NCI-H2196 treated with DMSO at 0.1 percent for 48 hours (cell line): Measurements from ENCODE around the gene SDCBP2.
"Not testable (repeated sequence)": the region's sequence is repeated elsewhere in the genome, so short reads cannot be mapped to it uniquely, and the experiment has no call there.

Experiments used
- DNase-seq: peaks from one replicate; lab custom pipeline; 2025; ENCODE audit not compliant: unreplicated experiment; lab: John Stamatoyannopoulos, UW

Gene SDCBP2

DNA sequence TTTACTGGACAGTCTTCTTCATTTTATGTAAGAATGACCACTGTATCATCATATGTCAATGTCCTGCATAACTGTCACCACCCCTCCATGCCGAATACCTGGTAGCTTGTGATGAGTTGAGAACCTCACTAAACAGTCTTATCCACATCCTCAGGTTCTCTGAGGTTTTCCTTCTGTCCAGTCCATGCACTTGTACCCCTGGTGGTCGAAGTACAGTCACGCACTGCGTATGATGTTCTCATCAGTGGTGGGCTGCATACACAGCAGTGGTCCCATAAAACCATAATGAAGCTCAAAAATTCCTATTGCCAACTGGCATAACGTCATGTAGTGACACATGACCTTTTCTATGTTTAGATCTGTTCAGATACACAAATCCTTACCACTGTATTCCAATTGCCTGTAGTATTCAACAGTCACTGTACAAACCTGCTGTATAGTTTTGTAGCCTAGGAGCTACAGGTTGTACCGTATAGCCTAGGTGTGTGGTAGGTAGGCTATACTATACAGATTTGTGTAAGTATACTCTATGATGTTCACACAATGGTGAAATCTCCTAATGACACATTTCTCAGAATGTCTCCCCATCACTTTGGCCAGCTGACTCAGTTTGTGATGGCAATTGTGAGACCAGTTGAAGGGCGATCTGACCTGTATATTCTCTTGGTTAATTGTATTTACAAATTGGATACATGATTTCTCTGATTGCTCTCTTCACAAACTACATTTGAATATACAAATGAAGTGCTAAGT lies 31.3 kb upstream of the SDCBP2 start:
- DNase-seq = no peak

DNA sequence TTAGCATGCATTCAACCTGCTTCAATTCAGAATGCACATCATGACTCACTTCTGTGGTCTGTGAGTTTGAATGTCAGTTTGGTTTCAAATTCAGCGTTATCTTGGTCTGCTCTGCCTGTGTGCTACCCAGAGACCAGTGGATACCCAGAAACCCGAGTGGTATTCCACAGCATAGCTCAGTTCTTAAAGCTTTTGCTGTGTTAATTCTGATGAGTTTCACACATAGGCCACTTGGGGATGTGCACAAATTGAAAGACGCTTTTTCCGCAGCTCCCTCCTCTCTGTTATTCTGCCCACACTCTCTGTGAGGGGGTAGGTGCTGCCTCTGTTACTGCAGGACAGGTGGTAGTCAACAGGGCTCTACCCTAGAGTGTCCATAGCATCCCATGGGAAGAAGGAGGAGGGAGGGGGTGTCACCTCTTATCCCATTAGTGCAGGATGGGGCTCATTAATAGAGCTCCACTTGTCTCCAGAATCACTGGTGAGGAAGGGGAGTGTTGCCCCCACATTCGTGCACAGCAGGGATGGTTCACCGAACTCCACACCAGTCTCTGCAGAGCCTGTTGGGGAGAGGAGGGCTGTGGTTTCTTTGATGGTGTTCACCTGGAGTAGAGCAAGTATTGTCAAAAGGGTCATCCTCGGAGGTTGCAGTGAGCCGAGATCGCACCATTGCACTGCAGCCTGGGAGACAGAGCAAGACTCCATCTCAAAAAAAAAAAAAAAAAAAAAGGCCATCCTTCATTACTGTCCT lies 29.2 kb upstream of the SDCBP2 start:
- no peak for DNase-seq

DNA sequence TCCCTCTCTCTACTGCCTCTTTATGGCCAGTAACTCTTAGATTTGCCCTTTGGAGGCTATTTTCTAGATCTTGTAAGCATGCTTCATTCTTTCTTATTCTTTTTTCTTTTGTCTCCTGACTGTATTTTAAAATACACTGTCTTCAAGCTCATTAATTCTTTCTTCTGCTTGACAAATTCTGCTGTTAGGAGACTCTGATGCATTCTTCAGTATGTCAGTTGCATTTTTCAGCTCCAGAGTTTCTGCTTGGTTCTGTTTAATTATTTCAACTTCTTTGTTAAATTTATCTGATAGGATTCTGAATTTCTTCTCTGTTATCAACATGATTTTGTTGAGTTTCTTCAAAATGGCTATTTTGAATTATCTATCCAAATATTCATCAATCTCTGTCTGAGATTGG lies 25.0 kb upstream of the SDCBP2 start:
- DNase-seq = no peak

DNA sequence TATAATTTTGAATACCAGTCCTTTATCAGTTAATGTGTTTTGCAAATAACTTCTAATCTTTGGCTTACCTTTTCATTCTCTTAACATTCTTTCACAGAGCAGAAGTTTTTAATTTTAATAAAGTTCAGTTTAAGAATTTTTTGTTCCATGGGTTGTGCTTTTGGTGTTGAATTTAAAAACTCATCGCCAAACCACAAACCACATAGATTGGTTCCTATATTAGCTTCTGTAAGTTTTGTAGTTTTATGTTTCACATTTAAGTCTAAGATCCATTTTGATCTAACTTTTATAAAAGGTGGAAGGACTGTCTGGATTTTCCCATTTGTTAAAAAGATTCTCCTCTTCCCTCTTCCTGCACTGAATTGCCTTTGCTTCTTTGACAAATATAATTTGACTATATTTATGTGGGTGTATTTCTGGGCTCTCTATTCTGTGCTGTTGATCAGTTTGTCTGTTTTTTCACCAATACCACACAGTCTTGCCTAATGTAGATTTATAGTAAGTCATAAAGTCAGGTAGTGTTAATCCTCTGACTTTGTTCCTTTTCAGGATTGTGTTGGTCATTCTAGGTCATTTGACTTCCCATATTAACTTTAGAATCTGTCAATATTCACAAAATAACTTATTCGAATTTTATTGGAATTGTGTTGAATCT lies 17.5 kb upstream of the SDCBP2 start:
- no peak for DNase-seq

DNA sequence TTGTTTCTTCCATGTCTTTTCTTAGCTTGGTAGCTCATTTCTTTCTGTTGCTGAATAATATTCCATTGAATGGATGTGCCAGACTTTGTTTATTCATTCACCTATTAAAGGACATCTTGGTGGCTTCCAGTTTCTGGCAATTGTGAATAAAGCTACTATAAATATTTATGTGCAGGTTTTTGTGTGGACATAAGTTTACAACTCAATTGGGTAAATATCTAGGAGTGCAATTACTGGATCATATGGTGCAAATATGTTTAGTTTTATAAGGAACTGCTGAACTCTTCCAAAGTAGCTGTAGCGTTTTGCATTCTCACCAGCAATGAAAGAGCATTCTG lies 16.8 kb upstream of the SDCBP2 start:
- DNase-seq = no peak

DNA sequence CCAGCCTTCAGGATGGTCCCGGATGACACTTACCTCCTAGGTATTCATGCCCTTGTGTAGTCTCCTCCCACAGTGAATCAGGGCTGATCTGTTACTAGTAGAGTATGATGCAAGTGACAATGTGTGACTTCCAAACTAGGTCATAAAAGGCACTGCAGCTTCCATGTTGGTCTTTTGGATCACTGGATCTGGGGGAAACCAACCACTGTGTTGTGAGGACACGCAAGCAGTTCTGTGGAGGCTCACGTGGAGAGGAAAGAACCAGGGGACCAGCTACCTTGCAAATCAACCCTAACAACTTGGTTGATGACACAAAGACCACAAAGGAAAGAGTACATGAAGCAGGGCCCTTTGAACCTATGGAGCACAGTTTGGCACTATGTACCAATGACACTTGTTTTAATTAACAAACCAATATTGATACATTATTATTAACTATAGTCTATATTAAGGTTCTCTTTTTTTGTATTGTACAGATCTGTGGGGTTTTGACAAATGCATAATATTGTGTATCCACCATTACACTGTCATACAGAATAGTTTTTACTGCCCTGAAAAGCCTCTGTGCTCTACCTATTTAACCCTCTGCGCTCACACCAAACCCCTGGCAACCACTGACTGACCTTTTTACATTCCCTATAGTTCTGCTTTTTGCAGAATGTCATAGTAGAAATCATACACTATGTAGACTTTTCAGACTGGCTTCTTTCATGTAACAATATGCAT lies 16.3 kb upstream of the SDCBP2 start:
- DNase-seq = no peak

DNA sequence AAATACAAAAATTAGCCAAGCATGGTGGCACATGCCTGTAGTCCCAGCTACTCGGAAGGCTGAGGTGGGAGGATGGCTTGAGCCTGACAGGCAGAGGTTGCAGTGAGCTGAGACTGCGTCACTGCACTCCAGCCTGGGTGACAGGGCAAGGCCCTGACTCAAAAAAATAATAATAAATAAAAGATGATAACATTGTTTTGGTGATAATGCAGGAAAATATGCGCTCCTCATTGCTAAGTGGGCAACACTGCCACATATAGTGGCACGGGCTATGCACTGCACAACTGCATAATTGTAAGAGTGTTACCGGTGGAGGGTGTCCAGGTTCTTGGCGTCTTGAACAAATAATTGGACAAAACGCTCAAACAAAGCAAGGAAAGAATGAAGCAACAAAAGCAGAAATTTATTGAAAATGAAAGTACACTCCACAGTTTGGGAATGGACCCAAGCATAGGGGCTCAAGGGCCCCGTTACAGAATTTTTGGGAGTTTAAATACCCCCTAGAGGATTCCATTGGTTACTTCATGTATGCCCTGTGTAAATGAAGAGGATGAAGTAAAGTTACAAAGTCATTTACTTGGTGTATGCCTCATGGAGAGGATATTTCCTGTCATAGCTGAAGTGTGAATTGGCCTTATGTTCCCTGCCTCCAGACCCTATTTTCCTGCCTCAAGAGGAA lies 14.6 kb upstream of the SDCBP2 start:
- DNase-seq = not testable (repeated sequence)

DNA sequence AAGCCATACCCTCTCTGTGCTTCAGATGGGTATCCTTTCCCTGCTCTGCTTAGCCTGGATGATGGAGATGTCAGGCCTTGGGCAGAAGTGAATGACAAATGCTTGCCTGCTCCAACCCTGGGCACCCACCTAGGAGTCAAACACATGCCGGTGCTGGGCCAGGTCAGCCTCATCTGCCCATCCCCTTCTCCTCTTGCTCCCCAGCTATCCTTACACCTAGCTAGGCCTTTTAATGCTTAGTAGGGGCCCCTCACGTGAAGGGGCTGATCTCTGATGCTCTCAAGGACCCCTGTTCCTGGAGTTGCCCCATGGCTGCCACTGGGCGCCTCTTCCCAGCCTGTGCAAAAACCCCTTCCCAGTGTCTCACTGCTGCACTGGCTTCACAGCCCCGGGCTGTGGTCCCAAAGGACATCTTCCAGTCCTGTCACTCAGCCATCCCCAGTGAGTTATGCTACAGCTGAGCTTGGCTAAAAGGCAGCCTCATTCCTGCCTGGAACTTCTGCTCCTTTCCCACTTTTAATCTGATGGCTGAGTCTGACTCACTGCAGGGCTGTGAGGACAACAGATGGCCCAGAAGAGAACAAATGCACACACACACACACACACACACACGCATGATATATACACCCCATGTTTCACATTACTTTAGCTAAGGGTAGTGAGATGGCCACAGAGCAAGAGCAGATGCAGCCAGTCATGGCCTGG lies 12.8 kb upstream of the SDCBP2 start:
- no peak for DNase-seq

DNA sequence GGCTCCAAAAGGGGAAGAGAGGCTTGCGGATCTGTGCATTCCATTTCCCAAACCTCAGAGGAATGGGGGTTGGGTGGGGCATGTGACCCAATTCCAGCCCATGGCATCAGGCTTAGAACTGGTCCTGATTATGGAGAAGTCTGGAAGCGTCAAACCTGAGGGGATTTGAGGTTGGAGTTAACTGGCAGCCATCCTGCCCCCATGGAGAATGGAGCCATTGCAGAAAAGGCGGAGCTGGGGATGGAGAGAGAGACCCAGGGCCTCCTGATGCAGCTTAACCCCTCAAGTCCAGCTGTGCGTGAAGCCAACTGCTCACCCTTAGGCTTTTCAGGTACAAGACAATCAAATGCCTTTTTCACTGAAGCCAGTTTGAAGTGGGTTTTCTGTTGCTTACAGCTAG lies 9.9 kb upstream of the SDCBP2 start:
- DNase-seq = no peak

DNA sequence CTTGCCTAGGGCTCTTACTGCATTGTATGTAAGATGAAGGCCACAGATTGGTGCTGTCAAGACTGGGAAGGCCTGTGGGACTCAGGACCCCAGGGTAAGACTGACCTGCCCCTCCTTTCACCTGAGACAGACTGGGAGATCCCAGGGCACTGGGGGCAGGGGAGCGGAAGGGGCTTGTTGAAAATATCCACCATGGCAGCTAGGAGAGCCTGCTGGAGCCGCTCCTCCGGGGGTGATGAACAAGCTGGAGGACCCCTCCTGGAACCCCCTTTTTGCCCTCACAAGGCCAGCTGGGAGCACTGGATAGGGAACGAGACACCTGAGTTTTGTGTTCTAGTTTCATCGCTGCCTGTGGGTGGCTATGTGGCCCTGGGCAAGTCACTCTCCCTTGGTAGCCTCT lies 9.2 kb upstream of the SDCBP2 start:
- DNase-seq = no peak

DNA sequence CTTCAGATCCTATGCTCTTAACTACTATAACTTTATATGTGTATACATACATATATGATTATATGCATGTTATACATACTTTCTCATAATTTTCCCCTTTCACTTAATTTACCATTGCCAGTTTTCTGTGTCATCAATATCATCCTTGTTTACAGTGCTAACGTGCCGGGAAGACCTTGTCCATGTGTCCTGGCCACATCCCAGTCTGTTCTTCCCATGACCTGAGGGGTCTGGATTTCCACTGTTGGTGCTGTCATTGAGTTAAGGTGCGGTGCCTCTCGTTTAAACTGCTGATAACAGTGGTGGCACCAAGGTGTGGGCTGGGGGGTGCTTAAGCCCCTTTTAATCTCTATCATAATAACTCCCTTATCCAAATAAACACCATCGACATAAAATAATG lies 8.5 kb upstream of the SDCBP2 start:
- DNase-seq = no peak

DNA sequence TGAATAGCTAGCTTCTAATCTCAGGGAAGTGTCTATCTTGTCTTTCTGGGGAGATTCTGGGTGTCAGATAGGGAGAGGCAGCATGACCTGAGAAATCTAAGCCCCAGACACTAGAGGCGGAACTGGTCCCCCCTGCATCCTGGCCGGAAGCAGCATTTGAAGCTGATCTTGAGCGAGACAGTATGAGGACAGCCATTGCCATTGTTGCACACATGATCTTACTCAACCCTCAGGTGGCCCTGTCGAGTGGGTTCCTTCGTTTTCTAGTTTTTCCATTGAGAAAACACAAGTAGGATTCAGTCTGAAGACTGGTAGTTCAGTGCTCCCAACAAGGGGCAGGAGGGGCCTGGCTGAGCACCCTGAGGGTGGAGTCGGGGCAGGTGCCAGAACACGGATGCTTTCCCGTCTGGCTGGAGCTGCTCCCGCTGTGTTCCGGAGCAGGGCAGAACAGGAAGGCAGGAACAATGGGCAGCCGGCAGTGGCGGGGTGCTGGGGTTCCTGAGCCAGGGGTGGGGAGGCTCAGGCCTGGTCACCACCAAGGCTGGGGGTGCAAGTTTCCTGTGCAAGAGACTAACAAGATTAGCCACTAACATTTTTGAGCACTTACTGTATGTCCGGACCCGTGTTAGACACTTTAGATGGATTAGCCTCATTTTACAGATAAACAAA lies 7.9 kb upstream of the SDCBP2 start:
- DNase-seq = no peak

DNA sequence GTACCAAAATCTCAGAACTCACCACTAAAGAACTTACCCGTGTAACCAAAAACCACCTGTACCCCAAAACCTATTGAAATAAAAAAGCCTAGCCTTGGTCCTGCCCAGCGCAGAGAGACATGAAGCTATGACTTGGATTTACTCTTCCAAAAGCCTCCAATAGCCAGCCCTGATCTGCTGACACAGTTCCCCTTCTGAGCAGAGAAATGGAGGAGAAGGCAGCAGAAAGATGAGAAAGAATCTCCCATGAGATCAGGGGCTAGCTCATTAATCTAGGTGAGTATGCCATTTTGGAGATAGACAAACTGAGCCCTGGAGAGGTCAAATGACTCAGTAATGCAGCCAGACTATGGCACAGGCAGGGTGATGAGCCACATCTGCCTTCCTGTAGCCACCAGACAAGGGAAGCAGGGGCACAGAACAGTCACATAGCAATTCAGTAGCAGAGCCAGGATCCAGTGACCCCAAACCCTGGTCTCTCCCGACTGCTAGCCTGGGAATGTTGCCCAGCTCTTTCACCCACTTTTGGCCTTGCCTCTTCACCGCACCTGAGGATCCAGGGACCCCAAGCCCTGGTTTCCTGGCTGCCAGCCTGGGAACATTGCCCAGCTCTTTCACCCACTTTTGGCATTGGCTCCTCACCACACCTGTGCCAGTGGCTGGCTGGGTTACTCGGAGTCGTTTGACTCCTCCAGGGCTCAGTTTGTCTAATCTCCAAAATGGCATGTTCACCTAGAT lies 7.2 kb upstream of the SDCBP2 start:
- DNase-seq = no peak

DNA sequence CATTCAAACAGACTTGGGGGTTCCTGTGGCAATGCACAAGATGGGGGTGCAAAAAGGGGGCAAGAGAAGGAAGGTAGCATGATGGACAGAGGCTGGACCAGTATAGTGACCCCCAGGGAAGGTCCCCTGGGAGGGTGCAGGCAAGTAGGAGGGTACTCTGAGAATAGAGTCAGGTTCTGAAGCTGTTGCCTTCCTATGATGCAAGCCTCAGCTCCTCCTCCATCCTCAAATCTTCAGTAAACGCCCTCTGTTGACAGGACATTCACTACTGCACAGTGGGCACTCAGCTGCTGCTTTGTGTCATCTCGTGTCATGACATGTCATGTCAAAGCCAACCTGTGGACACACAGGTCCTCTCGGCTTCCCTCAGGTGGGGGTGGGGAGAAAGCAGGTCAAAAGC lies 5.8 kb upstream of the SDCBP2 start:
- no peak for DNase-seq

DNA sequence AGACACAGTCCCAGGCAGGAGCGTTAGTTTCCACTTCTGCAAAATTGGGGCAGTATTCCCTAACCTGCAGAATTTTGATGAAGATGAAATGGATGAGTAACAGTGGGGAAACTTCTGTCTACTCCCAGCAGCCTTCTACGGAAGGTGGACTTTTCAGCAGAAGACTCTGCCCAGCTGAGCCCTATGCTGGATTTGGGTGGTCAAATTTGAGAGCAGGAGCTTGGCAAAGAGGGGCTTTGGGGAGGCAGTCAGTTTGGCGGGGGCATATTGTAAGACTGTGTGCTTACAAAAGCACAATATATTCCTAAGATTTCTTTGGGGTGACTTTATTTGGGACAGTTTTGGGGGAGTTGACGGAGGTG lies 5.4 kb upstream of the SDCBP2 start:
- no peak for DNase-seq

DNA sequence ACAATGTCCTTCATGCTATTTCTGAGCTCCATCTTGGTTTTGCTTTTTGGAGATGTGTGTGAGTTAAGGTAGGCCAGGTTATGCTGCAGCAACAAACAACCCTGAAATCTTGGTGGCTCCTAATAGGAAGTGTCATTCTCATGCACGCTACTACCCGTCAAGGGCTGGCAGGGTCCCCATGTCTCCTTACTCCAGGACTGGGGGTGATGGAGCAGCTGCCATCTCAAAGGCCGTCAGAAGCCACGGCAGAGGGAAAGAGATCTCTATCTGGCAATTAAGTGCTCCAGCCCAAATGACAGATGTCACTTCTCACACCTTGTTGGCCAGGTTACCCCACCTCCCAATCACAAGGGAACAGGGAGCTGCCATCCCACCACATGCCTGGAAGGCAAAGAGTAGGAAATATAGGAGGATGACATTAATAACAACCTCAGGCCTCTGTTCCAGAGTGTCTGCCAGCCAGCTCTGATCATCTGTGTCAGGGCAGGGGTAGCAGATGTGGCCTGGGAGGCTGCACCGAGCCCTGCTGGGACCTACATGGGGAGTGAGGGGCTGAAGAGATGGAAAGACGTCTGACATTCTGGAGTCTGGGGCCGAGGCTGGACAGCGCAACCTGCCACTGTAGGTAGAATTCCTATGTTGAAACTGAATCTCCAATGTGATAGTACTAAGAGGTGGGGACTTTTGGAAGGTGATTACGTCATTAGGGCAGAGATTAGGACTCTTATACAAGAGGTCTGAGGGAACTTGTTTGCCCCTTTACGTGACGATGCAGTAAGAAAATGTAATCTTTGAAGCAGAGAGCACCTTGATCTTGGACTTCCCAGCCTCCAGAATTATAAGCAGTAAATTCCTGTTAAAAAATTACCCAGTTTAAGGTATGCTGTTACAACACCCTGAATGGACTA lies 4.8 kb upstream of the SDCBP2 start:
- DNase-seq = no peak

DNA sequence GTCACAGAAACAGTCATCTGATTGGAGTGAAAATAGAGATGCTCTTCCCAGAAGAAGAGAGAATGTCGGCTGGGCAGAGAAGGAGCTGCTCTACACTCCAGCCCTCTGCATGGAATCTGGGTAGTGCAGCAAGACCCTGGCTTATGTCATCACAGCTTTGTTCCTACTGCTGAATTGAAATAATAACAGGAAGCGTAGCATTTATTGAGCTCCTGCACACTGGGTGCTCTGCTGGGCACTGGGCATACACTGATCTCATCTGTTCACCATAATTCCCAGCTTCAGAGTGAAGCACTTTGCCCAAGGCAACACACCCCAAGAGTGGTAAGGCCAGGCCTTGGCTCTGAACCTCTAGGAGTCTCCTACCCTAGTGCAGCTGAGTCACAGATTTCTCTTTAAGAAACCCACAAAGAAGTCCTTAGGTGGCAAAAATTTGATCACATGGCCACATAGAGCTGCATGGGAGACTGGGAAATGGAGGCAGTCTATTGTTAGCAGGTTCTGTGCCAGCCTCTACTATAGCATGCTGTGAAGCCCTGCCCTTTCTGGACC lies 3.9 kb upstream of the SDCBP2 start:
- no peak for DNase-seq
